Esophagus muscularis mucosa (tissue), 4 donors: ENCODE measurements around the gene GNS. TPM values are rescaled to one million over a fixed set of nuclear protein-coding genes. Genes with fewer than 3 reads are reported as not detected.

Experiments used
- DNase-seq: peaks from one replicate; pipeline ENCODE4 v3.0.0-alpha.2; 2017; ENCODE audit errors: extremely low spot score
- H3K27ac ChIP-seq, 4 donors: fragments of 200-600 bp; sonication (generic); replicated peaks in 1 of 4; 1 replicate in 3 of 4; 2 replicates in 1 of 4; pipeline ENCODE4 v1.5.1; 2016 to 2019; ENCODE audit warnings: mild to moderate bottlenecking in 1 of 4
- H3K27me3 ChIP-seq, 4 donors: fragments of 200-600 bp; sonication (generic); one replicate each; pipeline versions ENCODE4 v1.5.1 to v1.6.0; 2016 to 2019
- H3K36me3 ChIP-seq, 4 donors: fragments of 200-600 bp; sonication (generic); one replicate each; pipeline ENCODE4 v1.5.1; 2016 to 2019
- H3K4me1 ChIP-seq, 4 donors: fragments of 200-600 bp; sonication (generic); one replicate each; pipeline ENCODE4 v1.5.1; 2016 to 2019
- H3K4me3 ChIP-seq, 4 donors: fragments of 200-600 bp; sonication (generic); 1 replicate in 2 of 4; 2 replicates in 2 of 4; pipeline ENCODE4 v1.5.1; 2016 to 2019; ENCODE audit warnings: mild to moderate bottlenecking in 4 of 4, moderate library complexity in 1 of 4
- H3K9me3 ChIP-seq, 4 donors: fragments of 200-600 bp; sonication (generic); 1 replicate in 3 of 4; 2 replicates in 1 of 4; pipeline ENCODE4 v1.5.1; 2016 to 2019
- EP300 ChIP-seq: sonication (generic); formaldehyde crosslinking; IDR thresholded peaks from one replicate; pipeline ENCODE4 v1.6.1; 2017; ENCODE audit warnings: antibody characterized with exemption
- POLR2A ChIP-seq: fragments of 450-650 bp; IDR thresholded peaks from one replicate; pipeline ENCODE4 v1.6.1; 2017; ENCODE audit warnings: antibody characterized with exemption, moderate library complexity, mild to moderate bottlenecking, low read depth
- POLR2AphosphoS5 ChIP-seq, 2 donors: sonication (generic); formaldehyde crosslinking; IDR thresholded peaks; one replicate each; pipeline ENCODE4 v1.6.1; 2017; ENCODE audit warnings: antibody characterized with exemption in 2 of 2
- WGBS: methylation state at CpG from one replicate; pipeline ENCODE4 v1.1.5; 2018; 5-methylcytosine and 5-hydroxymethylcytosine counted together
- intact Hi-C: fragments of 100-400 bp; cut with DNase I; formaldehyde crosslinking; loops from one replicate; pipeline ENCODE4 v1.15.1; 2023
- total RNA-seq, 4 donors: library from RNA; depleted of rRNA; stranded (reverse); fragments of >200 nt; gene quantifications; one replicate each; pipeline versions ENCODE4 v1.1.0 to v1.2.1, GENCODE V29; 2016
- TF ChIP-seq, protein P1 (sequence below), 3 experiments: fragments of 200-600 bp in 2 of 3; fragments of 450-650 bp in 1 of 3; sonication (generic) in 2 of 3; IDR thresholded peaks; one replicate each; pipeline ENCODE4 v1.5.1; 2017 to 2019; ENCODE audit warnings: antibody characterized with exemption in 3 of 3, mild to moderate bottlenecking in 2 of 3, moderate library complexity in 1 of 3

Gene GNS
- total RNA-seq, 4 donors from 2014 or later = 71.0 to 92.9 (median 89.9) TPM

- no peak overlapping the region for H3K27ac ChIP-seq
- H3K9me3 ChIP-seq = no peaks in the 10 kb centered on the region
- H3K27me3 ChIP-seq = no peaks in the 10 kb centered on the region
- no peak for TF ChIP-seq POLR2AphosphoS5 (IDR thresholded peaks at IDR 0.05)
- no peak for TF ChIP-seq POLR2A
- no peak for TF ChIP-seq EP300
- TF ChIP-seq, protein P1, sequence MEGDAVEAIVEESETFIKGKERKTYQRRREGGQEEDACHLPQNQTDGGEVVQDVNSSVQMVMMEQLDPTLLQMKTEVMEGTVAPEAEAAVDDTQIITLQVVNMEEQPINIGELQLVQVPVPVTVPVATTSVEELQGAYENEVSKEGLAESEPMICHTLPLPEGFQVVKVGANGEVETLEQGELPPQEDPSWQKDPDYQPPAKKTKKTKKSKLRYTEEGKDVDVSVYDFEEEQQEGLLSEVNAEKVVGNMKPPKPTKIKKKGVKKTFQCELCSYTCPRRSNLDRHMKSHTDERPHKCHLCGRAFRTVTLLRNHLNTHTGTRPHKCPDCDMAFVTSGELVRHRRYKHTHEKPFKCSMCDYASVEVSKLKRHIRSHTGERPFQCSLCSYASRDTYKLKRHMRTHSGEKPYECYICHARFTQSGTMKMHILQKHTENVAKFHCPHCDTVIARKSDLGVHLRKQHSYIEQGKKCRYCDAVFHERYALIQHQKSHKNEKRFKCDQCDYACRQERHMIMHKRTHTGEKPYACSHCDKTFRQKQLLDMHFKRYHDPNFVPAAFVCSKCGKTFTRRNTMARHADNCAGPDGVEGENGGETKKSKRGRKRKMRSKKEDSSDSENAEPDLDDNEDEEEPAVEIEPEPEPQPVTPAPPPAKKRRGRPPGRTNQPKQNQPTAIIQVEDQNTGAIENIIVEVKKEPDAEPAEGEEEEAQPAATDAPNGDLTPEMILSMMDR (IDR thresholded peaks at IDR 0.05) = no peak
- 84% methylated on average over 1 of the region's 1 CpG for WGBS
- peaks cover 29 to 95% (median 85%) of the 10 kb centered on the region in 4 donors for H3K36me3 ChIP-seq
- H3K4me1 ChIP-seq = no peaks in the 10 kb centered on the region
- no peak overlapping the region for H3K4me3 ChIP-seq
- no peak for DNase-seq
- intact Hi-C loops = no loop called here
Measured at GRCh38 chr12:64718649-64719048, 40.6 kb downstream of the GNS start.

- no peak for DNase-seq
- 97% methylated on average over 6 of the region's 6 CpGs for WGBS
Measured at GRCh38 chr12:64716839-64717455, 42.3 kb downstream of the GNS start.

DNA sequence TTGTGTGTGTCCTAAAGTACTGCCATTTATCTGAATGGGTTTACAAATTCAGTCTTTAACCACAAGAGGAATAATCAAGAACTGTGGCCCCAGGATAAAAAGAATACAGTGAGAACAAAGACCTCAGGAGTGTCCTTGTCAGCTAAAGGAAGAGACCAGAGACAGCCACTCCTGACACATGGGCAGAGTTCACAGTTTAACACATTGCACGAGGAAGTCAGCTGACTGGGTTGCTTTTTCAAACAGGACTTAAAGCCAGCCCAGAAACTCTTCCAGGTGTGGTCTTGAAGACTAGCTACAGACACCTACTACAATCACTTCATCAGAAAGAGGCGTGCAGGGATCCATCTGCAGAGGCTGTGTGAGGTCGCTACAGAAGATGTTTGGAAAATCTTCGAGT lies 42.8 kb downstream of the GNS start:
- H3K27me3 ChIP-seq = no peaks in the 10 kb centered on the region
- no peaks in the 10 kb centered on the region for H3K9me3 ChIP-seq
- DNase-seq = no peak
- H3K27ac ChIP-seq = no peak overlapping the region
- no peak overlapping the region for H3K4me3 ChIP-seq
- 91% methylated on average over 4 of the region's 4 CpGs for WGBS
- intact Hi-C loops = no loop called here
- H3K36me3 ChIP-seq = peaks cover 31 to 89% (median 64%) of the 10 kb centered on the region in 4 donors
- H3K4me1 ChIP-seq = no peaks in the 10 kb centered on the region
- no peak for TF ChIP-seq EP300
- TF ChIP-seq, protein P1 (IDR thresholded peaks at IDR 0.05) = no peak
- no peak for TF ChIP-seq POLR2A
- TF ChIP-seq POLR2AphosphoS5 (IDR thresholded peaks at IDR 0.05) = no peak

More at GRCh38 chr12:64716839-64717455, 42.3 kb downstream of the GNS start:
- Histone ChIP-seq H3K27me3 (no peaks in the 10 kb centered on the region), H3K4me3 (no peak overlapping the region), H3K9me3 (no peaks in the 10 kb centered on the region), H3K36me3 (peaks cover 36 to 94% (median 70%) of the 10 kb centered on the region in 4 donors), H3K27ac (no peak overlapping the region), H3K4me1 (no peaks in the 10 kb centered on the region)
- intact Hi-C loops = no loop called here
- no peak for TF ChIP-seq POLR2A
- no peak for TF ChIP-seq EP300
- no peak for TF ChIP-seq POLR2AphosphoS5 (IDR thresholded peaks at IDR 0.05)
- TF ChIP-seq, protein P1 (IDR thresholded peaks at IDR 0.05) = no peak

DNA sequence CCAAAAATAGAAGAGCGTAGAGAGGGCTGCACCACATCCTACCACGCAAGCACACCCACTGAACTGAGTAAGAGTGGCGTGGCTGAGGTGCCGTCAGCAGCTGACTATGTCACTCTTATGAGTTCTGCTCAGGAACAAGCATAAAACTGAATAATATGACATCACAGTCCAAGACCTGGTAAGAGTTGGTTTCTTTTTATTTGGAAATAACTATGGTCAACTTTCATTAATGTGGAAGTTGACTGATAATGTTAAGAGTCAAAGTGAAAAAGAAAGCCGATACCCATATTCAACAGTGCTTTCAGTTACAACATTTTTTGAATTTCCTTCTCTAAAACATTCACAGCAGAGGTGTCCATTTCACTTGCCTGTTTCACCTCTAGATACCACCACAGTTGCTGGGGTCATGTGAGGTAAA lies 44.6 kb downstream of the GNS start:
- Histone ChIP-seq H3K9me3 (no peaks in the 10 kb centered on the region), H3K27me3 (no peaks in the 10 kb centered on the region), H3K27ac (no peak overlapping the region), H3K4me3 (no peak overlapping the region), H3K36me3 (peaks cover 13 to 71% (median 47%) of the 10 kb centered on the region in 4 donors), H3K4me1 (no peaks in the 10 kb centered on the region)
- intact Hi-C loops = no loop called here
- TF ChIP-seq, protein P1 (IDR thresholded peaks at IDR 0.05) = no peak
- TF ChIP-seq POLR2AphosphoS5 (IDR thresholded peaks at IDR 0.05) (no peak), POLR2A (no peak), EP300 (no peak)
- no peak for DNase-seq
- 83% methylated on average over 5 of the region's 5 CpGs for WGBS

DNA sequence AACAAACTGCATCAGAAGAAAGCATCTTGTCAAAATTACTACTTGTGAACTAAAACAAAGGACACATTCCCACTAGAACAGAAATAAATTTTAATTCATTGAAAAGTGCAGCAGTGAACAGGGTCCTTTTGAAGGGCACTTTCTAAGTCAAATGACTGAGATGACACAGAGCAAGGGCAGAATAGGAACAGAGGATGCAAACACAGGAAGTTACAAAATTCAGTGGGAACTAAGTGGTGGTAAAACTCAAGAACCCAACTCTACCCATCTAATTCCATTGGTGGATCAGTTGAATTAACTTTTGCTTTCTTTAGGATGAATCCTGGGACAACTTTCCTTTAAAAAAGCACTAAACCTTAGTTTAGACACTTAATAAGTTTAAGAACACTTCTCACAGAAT lies 45.8 kb downstream of the GNS start:
- no peaks in the 10 kb centered on the region for H3K4me1 ChIP-seq
- H3K27ac ChIP-seq = no peak overlapping the region
- no peak for DNase-seq
- H3K9me3 ChIP-seq = no peaks in the 10 kb centered on the region
- peaks cover 11 to 60% (median 42%) of the 10 kb centered on the region in 4 donors for H3K36me3 ChIP-seq
- intact Hi-C loops = no loop called here
- no peaks in the 10 kb centered on the region for H3K27me3 ChIP-seq
- H3K4me3 ChIP-seq = no peak overlapping the region
- TF ChIP-seq POLR2A (no peak), POLR2AphosphoS5 (IDR thresholded peaks at IDR 0.05) (no peak), EP300 (no peak)
- TF ChIP-seq, protein P1 (IDR thresholded peaks at IDR 0.05) = no peak
